Gastroesophageal sphincter (tissue), 3 donors: Measurements from ENCODE around the gene SDK1.

Source experiments
- EP300 ChIP-seq: sonication (generic); formaldehyde crosslinking; IDR thresholded peaks from one replicate; pipeline ENCODE4 v1.6.1; 2017; ENCODE audit warnings: antibody characterized with exemption, mild to moderate bottlenecking
- POLR2A ChIP-seq, 2 donors: fragments of 450-650 bp; IDR thresholded peaks; one replicate each; pipeline ENCODE4 v1.6.1; 2017; ENCODE audit warnings: antibody characterized with exemption in 2 of 2, mild to moderate bottlenecking in 2 of 2, moderate library complexity in 1 of 2
- TF ChIP-seq, protein P1 (sequence below), 4 experiments: fragments of 200-600 bp in 2 of 4; fragments of 450-650 bp in 2 of 4; sonication (generic) in 1 of 4; IDR thresholded peaks; one replicate each; pipeline ENCODE4 v1.5.1; 2017 to 2019; ENCODE audit warnings: antibody characterized with exemption in 4 of 4, mild to moderate bottlenecking in 2 of 4, moderate library complexity in 2 of 4

DNA sequence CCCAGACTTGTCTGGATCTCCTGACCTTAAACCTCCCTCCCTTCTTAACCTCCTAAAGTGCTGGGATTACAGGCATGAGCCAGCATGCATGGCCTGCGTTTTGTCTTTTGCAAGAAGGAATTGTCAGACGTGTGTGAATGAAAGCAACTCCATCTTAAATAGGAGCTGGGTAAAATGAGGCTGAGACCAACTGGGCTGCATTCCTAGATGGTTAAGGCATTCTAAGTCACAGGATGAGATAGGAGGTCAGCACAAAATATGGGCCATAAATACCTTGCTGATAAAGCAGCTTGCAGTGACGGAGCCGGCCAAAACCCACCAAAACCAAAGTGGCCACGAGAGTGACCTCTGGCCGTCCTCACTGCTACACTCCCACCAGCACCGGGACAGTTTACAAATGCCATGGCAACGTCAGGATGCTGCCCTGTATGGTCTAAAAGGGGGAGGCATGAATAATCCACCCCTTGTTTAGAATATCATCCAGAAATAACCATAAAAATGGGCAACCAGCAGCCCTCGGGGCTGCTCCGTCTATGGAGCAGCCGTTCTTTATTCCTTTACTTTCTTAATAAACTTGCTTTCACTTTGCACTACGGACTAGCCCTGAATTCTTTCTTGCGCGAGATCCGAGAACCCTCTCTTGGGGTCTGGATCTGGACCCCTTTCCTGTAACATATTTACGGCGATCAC, 41.2 kb upstream of the SDK1 start:
- TF ChIP-seq POLR2A (IDR thresholded peaks at IDR 0.05) (no peak), EP300 (no peak)
- TF ChIP-seq, protein P1, sequence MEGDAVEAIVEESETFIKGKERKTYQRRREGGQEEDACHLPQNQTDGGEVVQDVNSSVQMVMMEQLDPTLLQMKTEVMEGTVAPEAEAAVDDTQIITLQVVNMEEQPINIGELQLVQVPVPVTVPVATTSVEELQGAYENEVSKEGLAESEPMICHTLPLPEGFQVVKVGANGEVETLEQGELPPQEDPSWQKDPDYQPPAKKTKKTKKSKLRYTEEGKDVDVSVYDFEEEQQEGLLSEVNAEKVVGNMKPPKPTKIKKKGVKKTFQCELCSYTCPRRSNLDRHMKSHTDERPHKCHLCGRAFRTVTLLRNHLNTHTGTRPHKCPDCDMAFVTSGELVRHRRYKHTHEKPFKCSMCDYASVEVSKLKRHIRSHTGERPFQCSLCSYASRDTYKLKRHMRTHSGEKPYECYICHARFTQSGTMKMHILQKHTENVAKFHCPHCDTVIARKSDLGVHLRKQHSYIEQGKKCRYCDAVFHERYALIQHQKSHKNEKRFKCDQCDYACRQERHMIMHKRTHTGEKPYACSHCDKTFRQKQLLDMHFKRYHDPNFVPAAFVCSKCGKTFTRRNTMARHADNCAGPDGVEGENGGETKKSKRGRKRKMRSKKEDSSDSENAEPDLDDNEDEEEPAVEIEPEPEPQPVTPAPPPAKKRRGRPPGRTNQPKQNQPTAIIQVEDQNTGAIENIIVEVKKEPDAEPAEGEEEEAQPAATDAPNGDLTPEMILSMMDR (IDR thresholded peaks at IDR 0.05) = no peak
